Progenitor cell of endocrine pancreas (in vitro differentiated cells): ENCODE data around the gene ATP1A1. TPM values are rescaled to one million over a fixed set of nuclear protein-coding genes. Genes with fewer than 3 reads are reported as not detected.

ENCODE experiments used
- DNase-seq: peaks from one replicate; pipeline ENCODE4 v3.0.0; 2021; ENCODE audit warnings: low spot score; ENCODE audit not compliant: unreplicated experiment
- H3K27ac Mint-ChIP-seq: 2 replicates; pipeline ENCODE4 v1.8.0; 2021; ENCODE audit warnings: mild to moderate bottlenecking, moderate library complexity, mixed read lengths
- H3K27me3 Mint-ChIP-seq: 2 replicates; pipeline ENCODE4 v1.8.0; 2021; ENCODE audit warnings: mixed read lengths
- H3K36me3 Mint-ChIP-seq: 2 replicates; pipeline ENCODE4 v1.8.0; 2022; ENCODE audit warnings: mixed read lengths; ENCODE audit not compliant: insufficient read depth
- H3K4me1 Mint-ChIP-seq: 2 replicates; pipeline ENCODE4 v1.8.0; 2021; ENCODE audit warnings: low read depth, mixed read lengths
- H3K4me3 Mint-ChIP-seq: 2 replicates; pipeline ENCODE4 v1.8.0; 2021; ENCODE audit warnings: low read depth, mild to moderate bottlenecking, moderate library complexity, mixed read lengths
- H3K9me3 Mint-ChIP-seq: 2 replicates; pipeline ENCODE4 v1.8.0; 2021; ENCODE audit warnings: low read depth, mixed read lengths
- CTCF ChIP-seq: fragments of 200-600 bp; sonication (generic); IDR thresholded peaks from one replicate; pipeline ENCODE4 v1.5.0; 2021; ENCODE audit warnings: antibody characterized with exemption, mild to moderate bottlenecking; ENCODE audit not compliant: unreplicated experiment
- long read RNA-seq: library from polyadenylated mRNA; unstranded; transcript quantifications from one replicate; pipeline ENCODE4 v2.0.0, GENCODE V29; 2020
- total RNA-seq: library from RNA; stranded (reverse); gene quantifications from 2 replicates; pipeline ENCODE4 v1.2.1, GENCODE V29; 2021

The ATP1A1 gene
- total RNA-seq = 325 and 332 TPM in 2 replicates
- long read RNA-seq, transcript ATP1A1-201 (23 exons, 3,654 nt) = major isoform, 60 of 261 reads
- long read RNA-seq, partial matches to known transcripts = 151 of 261 reads
- long read RNA-seq, other reads (novel, unspliced or antisense) = 46 of 261 reads

- Mint-ChIP-seq H3K27me3 (peaks cover 3% of the 10 kb centered on the region), H3K9me3 (no peaks in the 10 kb centered on the region), H3K4me1 (peaks cover 38% of the 10 kb centered on the region), H3K4me3 (peak within 1 kb of the TSS; percentile 92), H3K27ac (peak within 1 kb of the TSS; percentile 96), H3K36me3 (no peaks in the 10 kb centered on the region)
- no peak for TF ChIP-seq CTCF
- peak; percentile 99 for DNase-seq
These were observed at the start of gene ATP1A1 for GRCh38 chr1:116372651-116373430. ATP1A1 (plus strand) TSS chr1:116373244; CDS start chr1:116373512, 268 bp downstream.

GRCh38 chr1:116323491-116323890 lies 49.6 kb upstream of the ATP1A1 start:
- Mint-ChIP-seq H3K27ac (no peak overlapping the region), H3K4me1 (peaks cover 38% of the 10 kb centered on the region), H3K27me3 (no peaks in the 10 kb centered on the region), H3K36me3 (no peaks in the 10 kb centered on the region), H3K9me3 (no peaks in the 10 kb centered on the region), H3K4me3 (no peak overlapping the region)
- no peak for DNase-seq
- no peak for TF ChIP-seq CTCF

GRCh38 chr1:116324411-116324810 lies 48.6 kb upstream of the ATP1A1 start:
- H3K9me3 Mint-ChIP-seq = no peaks in the 10 kb centered on the region
- no peaks in the 10 kb centered on the region for H3K27me3 Mint-ChIP-seq
- H3K27ac Mint-ChIP-seq = no peak overlapping the region
- H3K4me3 Mint-ChIP-seq = no peak overlapping the region
- no peaks in the 10 kb centered on the region for H3K36me3 Mint-ChIP-seq
- TF ChIP-seq CTCF = no peak
- H3K4me1 Mint-ChIP-seq = peaks cover 31% of the 10 kb centered on the region
- DNase-seq = no peak

GRCh38 chr1:116325104-116325503 lies 47.9 kb upstream of the ATP1A1 start:
- Mint-ChIP-seq H3K4me1 (peaks cover 37% of the 10 kb centered on the region), H3K27ac (no peak overlapping the region)
- TF ChIP-seq CTCF = no peak

GRCh38 chr1:116325922-116326321 lies 47.1 kb upstream of the ATP1A1 start:
- H3K27ac Mint-ChIP-seq = no peak overlapping the region
- TF ChIP-seq CTCF = no peak

More at GRCh38 chr1:116325104-116325503, 47.9 kb upstream of the ATP1A1 start:
- no peak for DNase-seq
- Mint-ChIP-seq H3K4me3 (no peak overlapping the region), H3K9me3 (no peaks in the 10 kb centered on the region), H3K36me3 (no peaks in the 10 kb centered on the region), H3K27me3 (no peaks in the 10 kb centered on the region)

More at GRCh38 chr1:116325922-116326321, 47.1 kb upstream of the ATP1A1 start:
- H3K27me3 Mint-ChIP-seq = no peaks in the 10 kb centered on the region
- H3K36me3 Mint-ChIP-seq = no peaks in the 10 kb centered on the region
- no peak for DNase-seq
- H3K4me3 Mint-ChIP-seq = no peak overlapping the region
- peaks cover 39% of the 10 kb centered on the region for H3K4me1 Mint-ChIP-seq
- H3K9me3 Mint-ChIP-seq = no peaks in the 10 kb centered on the region
